Kasumi-1 (cell line): ENCODE results near the gene TRAPPC2L.
"Not testable (repeated sequence)": the region's sequence is repeated elsewhere in the genome, so short reads cannot be mapped to it uniquely, and the experiment has no call there.

Experiments used
- DNase-seq, 2 experiments: peaks; one replicate each; lab custom pipeline; 2025; lab: John Stamatoyannopoulos, UW

Gene TRAPPC2L

DNA sequence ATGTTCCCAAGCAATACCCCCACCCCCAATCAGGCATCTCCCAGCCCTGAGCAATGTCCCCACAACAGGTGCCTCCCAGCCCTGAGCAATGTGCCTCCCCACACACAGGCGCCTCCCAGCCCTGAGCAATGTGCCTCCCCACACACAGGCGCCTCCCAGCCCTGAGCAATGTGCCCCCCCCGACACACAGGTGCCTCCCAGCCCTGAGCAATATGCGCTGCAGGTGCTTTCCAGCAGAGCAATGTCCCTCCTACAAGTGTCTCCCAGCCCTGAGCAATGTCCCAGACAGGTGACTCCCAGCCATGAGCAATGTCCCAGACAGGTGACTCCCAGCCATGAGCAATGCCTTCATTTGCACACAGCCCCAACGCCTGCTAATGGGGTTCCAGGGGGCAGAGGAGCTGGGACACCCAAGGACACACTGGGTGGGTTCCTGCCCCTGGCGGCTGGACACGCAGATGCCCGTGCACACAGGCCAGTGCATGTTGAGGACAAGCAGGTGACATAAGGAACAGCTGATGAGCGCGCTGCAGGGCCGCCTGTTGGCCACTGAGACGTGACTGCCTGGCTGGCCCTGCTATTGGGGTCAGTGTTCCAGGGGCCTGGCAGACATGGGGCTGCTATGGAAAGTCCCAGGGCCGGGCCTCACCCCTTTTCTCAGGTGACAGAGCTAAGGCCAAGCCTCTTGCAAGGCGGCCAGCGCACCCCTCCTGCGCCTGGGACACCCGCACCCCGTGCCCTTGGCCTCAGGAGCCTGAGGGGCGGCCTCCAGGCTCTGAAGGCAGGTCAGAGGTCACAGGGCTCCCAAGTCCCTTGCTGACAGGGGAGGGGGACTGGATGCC is 36.4 kb downstream of the TRAPPC2L start:
- DNase-seq, result no peak

DNA sequence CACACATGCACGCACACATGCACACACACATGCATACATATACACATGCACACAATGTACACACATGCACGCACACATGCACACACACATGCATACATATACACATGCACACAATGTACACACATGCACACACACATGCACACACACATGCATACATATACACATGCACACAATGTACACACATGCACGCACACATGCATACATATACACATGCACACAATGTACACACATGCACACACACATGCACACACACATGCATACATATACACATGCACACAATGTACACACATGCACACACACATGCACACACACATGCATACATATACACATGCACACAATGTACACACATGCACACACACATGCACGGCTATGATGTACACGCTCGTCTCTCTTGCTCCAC is 37.3 kb downstream of the TRAPPC2L start:
- DNase-seq, result not testable (repeated sequence)

DNA sequence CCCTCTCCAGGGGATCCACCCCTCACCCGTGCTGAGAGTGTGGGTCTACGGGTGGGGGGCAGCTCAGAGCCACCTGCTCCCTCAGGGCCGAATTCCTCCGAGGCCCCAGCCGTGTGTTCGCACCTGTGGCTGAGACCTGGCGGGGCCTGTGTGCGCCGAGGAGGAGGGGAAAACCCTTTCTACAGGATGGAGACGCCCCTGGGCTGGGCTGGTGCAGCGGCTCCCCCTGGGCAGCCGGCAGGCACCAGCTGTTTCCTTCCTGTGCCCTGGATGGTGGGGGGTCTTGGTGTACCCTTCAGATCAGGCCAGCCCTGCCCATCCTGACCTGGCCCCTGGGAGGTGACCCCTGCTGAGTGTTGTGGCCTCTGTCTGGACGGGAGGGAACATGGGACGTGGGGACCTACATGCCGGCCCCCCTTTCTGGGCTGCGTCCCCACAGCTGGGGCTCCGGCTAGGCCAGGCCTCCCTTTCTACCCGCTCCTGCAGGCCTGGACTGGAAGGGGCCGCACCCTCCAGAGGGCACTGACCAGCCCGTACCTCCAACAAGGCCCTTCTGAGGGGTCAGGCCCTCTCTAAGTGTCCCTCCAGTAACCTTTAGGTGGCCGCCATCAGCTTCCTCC is 37.9 kb downstream of the TRAPPC2L start:
- DNase-seq, result no peak

DNA sequence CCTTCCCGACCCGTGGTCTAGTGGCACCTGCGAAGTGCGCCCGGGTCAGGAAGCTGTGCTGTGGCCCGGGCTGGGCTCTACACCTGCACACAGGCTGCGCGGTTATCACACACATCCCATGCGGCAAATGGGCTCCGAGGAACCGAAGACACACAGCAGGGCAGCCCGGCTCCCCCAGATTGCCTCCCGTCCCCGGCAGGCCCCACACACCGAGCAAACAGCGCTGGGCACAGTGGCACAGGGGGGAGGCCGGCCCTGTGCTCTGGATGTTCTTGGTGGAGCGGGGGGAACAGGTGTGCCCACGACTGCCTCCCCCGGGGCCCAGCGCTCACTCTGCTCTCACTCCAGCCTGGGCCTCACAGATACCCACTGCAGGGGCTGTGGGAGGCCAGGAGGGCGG is 38.4 kb downstream of the TRAPPC2L start:
- no peak for DNase-seq

DNA sequence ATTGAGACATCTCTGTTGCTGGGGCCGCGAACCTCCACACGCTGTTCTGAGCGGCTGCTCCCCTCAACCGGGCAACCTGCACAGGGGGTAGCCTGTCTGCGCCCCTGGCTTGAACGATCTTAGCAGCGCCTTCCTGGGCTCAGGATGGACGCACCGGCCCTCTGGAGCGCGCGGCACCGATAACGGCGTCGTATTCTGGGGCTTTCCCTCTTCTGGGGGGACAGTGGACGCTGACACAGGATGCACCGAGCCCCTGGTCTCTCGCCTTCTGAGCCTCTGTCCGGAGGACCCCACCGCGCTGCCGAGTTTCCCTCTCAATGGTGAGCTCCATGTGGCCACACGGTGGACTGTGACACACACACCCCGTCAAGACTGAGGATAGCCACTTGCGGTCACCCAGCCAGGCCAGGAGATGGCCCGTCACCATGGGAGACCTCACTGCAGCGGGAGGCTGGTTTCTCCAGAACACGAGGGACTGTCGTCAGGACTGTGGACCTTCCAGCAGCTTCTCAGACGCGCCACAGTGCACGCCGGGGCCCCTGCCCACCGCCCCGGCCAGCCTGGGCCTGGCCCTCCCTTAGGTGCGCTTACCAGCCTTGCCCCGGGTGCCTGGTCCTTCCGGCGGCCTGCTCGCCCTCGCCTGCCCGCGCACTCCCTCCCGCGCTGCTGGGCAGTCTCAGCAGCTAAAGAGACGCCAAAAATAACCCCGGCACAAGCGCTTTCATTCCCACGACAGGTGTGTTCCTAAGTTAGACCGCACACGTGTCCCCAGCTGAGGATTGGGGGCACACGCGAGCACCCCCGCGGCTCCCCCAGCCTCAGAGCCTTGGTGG is 39.5 kb downstream of the TRAPPC2L start:
- no peak for DNase-seq

DNA sequence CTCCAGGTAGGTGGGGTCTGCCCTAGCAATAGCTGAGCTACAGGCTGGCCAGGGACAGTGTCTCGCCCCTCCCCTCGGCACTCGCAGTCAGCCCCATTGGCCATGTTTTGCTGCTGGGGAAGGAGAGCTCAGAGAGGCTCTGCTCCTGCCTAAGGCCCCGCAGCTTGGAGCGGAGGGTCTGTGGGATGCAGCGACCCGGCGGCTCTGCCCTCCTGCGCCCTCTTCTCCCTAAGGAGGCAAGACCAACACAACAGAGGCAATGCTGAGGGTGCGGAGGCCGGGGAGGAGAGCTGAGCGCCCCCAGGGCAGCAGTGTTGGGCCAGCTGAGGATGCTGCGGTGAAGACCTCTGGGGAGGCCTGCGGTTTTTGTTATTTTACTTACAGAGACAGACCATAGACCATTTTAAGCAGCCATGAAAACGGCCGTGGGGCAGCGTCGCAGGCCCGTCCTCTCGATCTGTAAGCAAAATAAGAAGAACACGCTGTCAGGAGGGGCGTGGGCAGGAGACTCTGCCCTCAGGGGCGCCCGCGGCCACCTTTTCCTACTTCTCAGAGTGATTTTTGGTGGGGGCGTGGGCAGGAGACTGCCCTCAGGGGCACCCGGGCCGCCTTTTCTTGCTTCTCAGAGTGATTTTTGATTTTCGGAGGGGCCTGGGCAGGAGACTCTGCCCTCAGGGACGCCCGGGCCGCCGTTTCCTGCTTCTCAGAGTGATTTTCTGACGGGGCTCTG is 40.9 kb downstream of the TRAPPC2L start:
- DNase-seq, result no peak

DNA sequence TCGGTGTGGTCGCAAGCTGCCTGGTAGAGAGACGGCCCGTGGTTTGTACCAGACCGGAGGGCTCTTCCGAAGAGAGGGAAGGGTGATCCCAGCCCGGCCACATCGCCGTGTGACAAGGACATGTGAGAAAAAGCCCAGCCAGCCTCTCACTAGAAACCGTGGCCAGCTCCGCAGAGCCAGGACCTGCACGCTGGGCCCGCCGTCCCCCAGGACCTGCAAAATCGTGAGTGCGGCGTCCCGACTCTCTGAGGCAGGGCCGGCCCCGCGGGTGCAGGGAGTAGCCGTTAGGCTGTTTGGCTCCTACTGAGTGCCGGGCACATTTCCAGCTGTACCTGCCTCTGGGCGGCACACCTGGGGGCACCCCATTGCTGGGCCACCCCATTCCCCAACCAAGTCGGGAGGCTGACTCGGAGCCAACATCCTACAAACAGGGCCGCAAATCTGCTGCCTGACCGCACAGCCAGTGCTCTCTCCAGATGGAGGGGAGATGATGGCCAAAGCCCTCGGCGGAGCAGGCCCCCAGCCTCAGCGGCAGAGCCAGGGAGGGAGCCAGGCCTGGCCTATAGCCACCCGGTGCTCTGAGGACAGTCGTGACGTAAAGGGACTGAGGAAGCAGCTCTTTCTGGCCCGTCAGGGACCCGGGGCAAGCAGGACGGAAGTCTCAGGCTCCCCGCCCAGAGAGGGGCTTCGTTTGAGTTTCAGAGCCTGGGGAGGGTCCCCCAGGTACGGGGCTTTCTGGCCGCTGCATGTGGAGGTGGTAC is 43.2 kb downstream of the TRAPPC2L start:
- no peak for DNase-seq

GRCh38 chr16:88900662-88901052 is 43.7 kb downstream of the TRAPPC2L start:
- no peak for DNase-seq

- DNase-seq, result no peak
Observed at GRCh38 chr16:88901718-88902337, 44.9 kb downstream of the TRAPPC2L start.

- DNase-seq, result no peak
Observed at GRCh38 chr16:88902744-88903143, 45.8 kb downstream of the TRAPPC2L start.

- no peak for DNase-seq
Observed at GRCh38 chr16:88903267-88903666, 46.3 kb downstream of the TRAPPC2L start.

DNA sequence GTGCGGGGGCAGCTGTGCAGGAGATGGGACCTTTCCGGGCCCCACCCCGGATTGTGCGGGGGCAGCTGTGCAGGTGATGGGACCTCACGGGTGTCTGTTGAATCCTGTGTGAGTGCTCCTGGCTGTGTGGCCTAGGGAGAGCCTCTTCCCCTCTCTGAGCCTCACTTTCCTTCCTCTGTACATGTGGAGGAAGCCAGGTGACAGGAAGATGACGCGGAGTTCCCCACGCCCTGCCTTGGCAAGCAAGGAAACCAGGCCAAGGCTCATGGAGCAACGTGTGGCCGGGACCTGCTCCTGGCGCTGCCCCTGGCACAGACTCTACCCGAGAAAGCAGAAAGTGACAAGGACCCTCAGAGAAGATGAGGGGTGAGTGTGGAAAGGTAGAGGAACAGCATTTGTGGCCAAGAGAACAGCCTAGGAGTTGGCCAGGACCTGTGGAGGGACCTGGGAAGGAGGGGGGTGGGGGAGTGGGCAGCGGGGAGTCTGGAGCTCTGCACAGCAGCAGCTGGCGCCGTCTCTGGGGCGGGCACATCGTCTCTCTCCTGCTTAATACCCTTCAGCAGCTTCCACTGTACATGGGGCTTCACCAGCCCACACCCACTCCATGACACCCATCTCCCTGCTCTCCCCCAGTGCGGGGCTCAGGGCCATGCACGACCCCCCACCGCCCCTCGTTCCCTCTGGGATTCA is 47.9 kb downstream of the TRAPPC2L start:
- DNase-seq, result no peak

- DNase-seq, result no peak
Observed at GRCh38 chr16:88905563-88905962, 48.6 kb downstream of the TRAPPC2L start.

- no peak for DNase-seq
Observed at GRCh38 chr16:88906020-88906419, 49.1 kb downstream of the TRAPPC2L start.

- DNase-seq, result no peak
Observed at GRCh38 chr16:88906535-88907105, 49.7 kb downstream of the TRAPPC2L start.

DNA sequence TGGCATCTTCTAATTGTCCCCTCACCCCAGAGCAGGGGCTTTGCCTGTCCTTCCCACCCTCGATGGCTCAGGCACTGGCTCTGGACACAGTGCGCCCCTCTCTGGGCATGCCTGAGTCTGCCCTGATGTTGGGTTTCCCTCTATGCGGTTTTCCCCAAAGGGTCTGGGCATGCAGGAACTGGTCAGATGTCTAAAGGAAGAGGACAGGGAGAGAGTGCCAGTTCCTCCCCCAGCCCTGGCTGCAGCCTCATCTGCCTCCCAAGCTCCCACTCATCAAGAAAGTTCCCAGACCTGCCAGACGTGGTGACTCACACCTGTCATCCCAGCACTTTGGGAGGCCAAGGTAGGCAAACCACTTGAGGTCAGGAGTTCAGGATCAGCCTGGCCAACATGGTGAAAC is 50.8 kb downstream of the TRAPPC2L start:
- DNase-seq, result no peak

- no peak for DNase-seq
Observed at GRCh38 chr16:88908307-88908706, 51.4 kb downstream of the TRAPPC2L start.

DNA sequence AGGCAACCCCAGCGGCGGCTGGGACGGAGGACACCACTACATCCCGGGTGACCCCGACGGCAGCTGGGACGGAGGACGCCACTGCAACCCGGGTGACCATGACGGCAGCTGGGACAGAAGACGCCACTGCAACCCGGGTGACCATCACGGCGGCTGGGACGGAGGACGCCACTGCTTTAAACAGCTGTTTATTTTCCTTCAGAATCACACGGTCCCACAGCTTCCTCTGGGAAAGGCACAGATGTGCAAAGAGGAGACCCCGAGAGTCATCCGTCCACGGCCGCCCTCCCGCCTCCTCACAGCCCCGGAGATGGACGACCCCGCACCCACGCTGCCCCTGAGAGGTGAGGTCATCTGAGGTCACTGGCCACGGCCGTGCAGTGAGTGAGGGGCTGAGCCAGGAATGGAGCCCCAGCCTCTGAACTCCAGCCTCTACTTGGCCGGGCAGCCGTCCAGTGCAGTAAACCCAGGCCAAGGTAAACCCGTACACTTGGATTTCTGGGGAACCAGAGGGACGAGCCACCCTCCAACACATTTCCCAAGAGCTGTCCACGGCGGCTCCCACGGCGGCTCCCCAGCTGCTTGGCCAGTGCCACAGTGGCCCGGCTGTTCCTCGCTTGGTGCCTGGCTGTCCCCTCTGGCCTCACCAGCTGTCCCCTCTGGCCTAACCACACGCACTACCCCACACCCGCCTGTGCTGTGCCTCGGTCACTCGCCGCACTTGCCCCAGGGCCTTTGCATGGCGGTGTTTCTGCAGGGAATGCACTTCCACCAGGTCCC is 52.7 kb downstream of the TRAPPC2L start:
- DNase-seq, result no peak
